Measurements from ENCODE around the gene CHMP4A. TPM values are rescaled to one million over a fixed set of nuclear protein-coding genes. Genes with fewer than 3 reads are reported as not detected.
A peak's percentile ranks its signal among the peaks of the same experiment; 100 is the strongest.

The CHMP4A gene
- total and polyA plus RNA-seq, 2 of the 13 experiments (the other 11 are each of a cell fraction or from before 2014, with no cell fraction given) = 83.6 to 113 TPM

GRCh38 chr14:24232121-24232644 is 18.9 kb upstream of the CHMP4A start, which contains the start of gene NEDD8 (continued):
- TF ChIP-seq CREM (IDR thresholded peaks at IDR 0.05) (peak; percentile 100), CREM (CRISPR knock-in tag; IDR thresholded peaks at IDR 0.05) (0 out of 2 replicates have a peak, but pooled peaks have one; percentile 33), ZFP36L1 (CRISPR knock-in tag; IDR thresholded peaks at IDR 0.05) (no peak; the same call in 1 of the 2 replicates), MED13 (CRISPR knock-in tag; IDR thresholded peaks at IDR 0.05) (no peak; the same call in 1 of the 2 replicates), MXI1 (IDR thresholded peaks at IDR 0.05; ENCODE audit: borderline replicate concordance, low read depth, low read length) (peak; percentile 74; the same call in 1 of the 3 replicates), ZNF781 (CRISPR knock-in tag; IDR thresholded peaks at IDR 0.05; ENCODE audit: borderline replicate concordance, not compliant biosample characterization) (no peak), SMAD9 (CRISPR knock-in tag; IDR thresholded peaks at IDR 0.05) (peak; percentile 84; the same call in 1 of the 2 replicates), HDAC1 (CRISPR knock-in tag; IDR thresholded peaks at IDR 0.05) (no peak; the same call in none of the 2 replicates), CREBL2 (CRISPR knock-in tag; IDR thresholded peaks at IDR 0.05; ENCODE audit: borderline replicate concordance) (peak; percentile 94; the same call in 1 of the 2 replicates), MXD3 (CRISPR knock-in tag; IDR thresholded peaks at IDR 0.05) (peak; percentile 74), ZBTB38 (CRISPR knock-in tag; IDR thresholded peaks at IDR 0.05) (peak; percentile 9; the same call in 1 of the 2 replicates), ZNF569 (CRISPR knock-in tag; IDR thresholded peaks at IDR 0.05; ENCODE audit: borderline replicate concordance) (peak; percentile 82; the same call in 1 of the 2 replicates), RFXANK (CRISPR knock-in tag; IDR thresholded peaks at IDR 0.05) (0 out of 2 replicates have a peak, but pooled peaks have one; percentile 9), WIZ (CRISPR knock-in tag; IDR thresholded peaks at IDR 0.05) (no peak; the same call in 1 of the 2 replicates), PHF8 (CRISPR knock-in tag; IDR thresholded peaks at IDR 0.05) (peak; percentile 95), E2F1 (CRISPR knock-in tag; IDR thresholded peaks at IDR 0.05) (no peak), ZNF83 (CRISPR knock-in tag; IDR thresholded peaks at IDR 0.05; ENCODE audit: borderline replicate concordance) (peak; percentile 37; the same call in 1 of the 2 replicates), NFIC (IDR thresholded peaks at IDR 0.05; ENCODE audit: low read length) (no peak), ZHX2 (IDR thresholded peaks at IDR 0.05; ENCODE audit: low read depth) (peak; percentile 49; the same call in 1 of the 2 replicates), ZHX2 (CRISPR knock-in tag; IDR thresholded peaks at IDR 0.05; ENCODE audit: borderline replicate concordance) (no peak), MXD1 (CRISPR knock-in tag; IDR thresholded peaks at IDR 0.05) (peak; percentile 62), CREB3 (CRISPR knock-in tag; IDR thresholded peaks at IDR 0.05) (0 out of 2 replicates have a peak, but pooled peaks have one; percentile 47)

Data from HepG2 (cell line).